Lower leg skin (tissue), 3 donors: Measurements from ENCODE around the gene F13B.

Experiments
- POLR2A ChIP-seq, 2 donors: fragments of 450-650 bp; IDR thresholded peaks; one replicate each; pipeline ENCODE4 v1.6.1; 2016 to 2017; ENCODE audit warnings: antibody characterized with exemption in 2 of 2, mild to moderate bottlenecking in 1 of 2, moderate library complexity in 1 of 2
- TF ChIP-seq, protein P1 (sequence below), 3 donors: fragments of 450-650 bp; IDR thresholded peaks; one replicate each; pipeline ENCODE4 v1.5.1; 2016; ENCODE audit warnings: antibody characterized with exemption in 3 of 3, mild to moderate bottlenecking in 3 of 3, moderate library complexity in 2 of 3

DNA sequence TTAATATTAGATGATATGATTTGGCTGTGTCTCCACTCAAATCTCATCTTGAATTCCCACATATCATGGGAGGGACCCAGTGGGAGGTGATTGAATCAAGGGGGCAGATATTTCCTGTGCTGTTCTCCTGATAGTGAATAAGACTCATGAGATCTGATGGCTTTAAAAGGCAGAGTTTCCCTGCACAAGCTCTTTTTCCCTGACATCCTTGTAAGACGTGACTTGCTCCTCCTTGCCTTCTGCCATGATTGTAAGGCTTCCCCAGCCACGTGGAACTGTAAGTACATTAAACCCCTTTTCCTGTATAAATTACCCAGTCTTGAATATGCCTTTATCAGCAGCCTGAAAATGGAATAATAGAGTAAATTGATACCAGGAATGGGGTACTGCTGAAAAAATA is 13.3 kb upstream of the F13B start:
- TF ChIP-seq, protein P1, sequence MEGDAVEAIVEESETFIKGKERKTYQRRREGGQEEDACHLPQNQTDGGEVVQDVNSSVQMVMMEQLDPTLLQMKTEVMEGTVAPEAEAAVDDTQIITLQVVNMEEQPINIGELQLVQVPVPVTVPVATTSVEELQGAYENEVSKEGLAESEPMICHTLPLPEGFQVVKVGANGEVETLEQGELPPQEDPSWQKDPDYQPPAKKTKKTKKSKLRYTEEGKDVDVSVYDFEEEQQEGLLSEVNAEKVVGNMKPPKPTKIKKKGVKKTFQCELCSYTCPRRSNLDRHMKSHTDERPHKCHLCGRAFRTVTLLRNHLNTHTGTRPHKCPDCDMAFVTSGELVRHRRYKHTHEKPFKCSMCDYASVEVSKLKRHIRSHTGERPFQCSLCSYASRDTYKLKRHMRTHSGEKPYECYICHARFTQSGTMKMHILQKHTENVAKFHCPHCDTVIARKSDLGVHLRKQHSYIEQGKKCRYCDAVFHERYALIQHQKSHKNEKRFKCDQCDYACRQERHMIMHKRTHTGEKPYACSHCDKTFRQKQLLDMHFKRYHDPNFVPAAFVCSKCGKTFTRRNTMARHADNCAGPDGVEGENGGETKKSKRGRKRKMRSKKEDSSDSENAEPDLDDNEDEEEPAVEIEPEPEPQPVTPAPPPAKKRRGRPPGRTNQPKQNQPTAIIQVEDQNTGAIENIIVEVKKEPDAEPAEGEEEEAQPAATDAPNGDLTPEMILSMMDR (IDR thresholded peaks at IDR 0.05) = no peak
- no peak for TF ChIP-seq POLR2A (IDR thresholded peaks at IDR 0.05)
